Activated CD8-positive, alpha-beta T cell treated with anti-CD3 and anti-CD28 coated beads, Interleukin-2, amount 10 ng/mL, durations not matched to agents 7 days and 5 days (primary cell): ENCODE data around the gene SPRR2D. TPM values are rescaled to one million over a fixed set of nuclear protein-coding genes. Genes with fewer than 3 reads are reported as not detected.

Experiments used
- ATAC-seq: fragments of 150-1000 bp; cut with Tn5 transposase; one replicate; pipeline ENCODE4 v1.10.0; 2021; ENCODE audit warnings: moderate library complexity
- CTCF ChIA-PET: fragments of 350-600 bp; sonication (Branson Sonifier 250); formaldehyde crosslinking; loops from one replicate; lab custom pipeline; 2021; ENCODE audit warnings: antibody characterized with exemption; lab: Charles Lee
- POLR2A ChIA-PET: fragments of 350-600 bp; sonication (Branson Sonifier 250); formaldehyde crosslinking; loops from one replicate; lab custom pipeline; 2021; ENCODE audit warnings: antibody characterized with exemption; lab: Charles Lee
- DNase-seq: peaks from one replicate; pipeline ENCODE4 v3.0.0-alpha.2; 2020
- H3K27ac Mint-ChIP-seq: one replicate; pipeline ENCODE4 v1.8.0; 2021; ENCODE audit warnings: mild to moderate bottlenecking, mixed read lengths
- H3K27me3 Mint-ChIP-seq: one replicate; pipeline ENCODE4 v1.8.0; 2021; ENCODE audit warnings: low read depth, mixed read lengths
- H3K36me3 Mint-ChIP-seq: one replicate; pipeline ENCODE4 v1.8.0; 2021; ENCODE audit warnings: low read depth, mixed read lengths
- H3K4me1 Mint-ChIP-seq: one replicate; pipeline ENCODE4 v1.8.0; 2021; ENCODE audit warnings: low read depth, mixed read lengths
- H3K4me3 Mint-ChIP-seq: one replicate; pipeline ENCODE4 v1.8.0; 2021; ENCODE audit warnings: mild to moderate bottlenecking, mixed read lengths
- H3K9me3 Mint-ChIP-seq: one replicate; pipeline ENCODE4 v1.8.0; 2022; ENCODE audit warnings: mixed read lengths; ENCODE audit not compliant: insufficient read depth
- total RNA-seq, 2 experiments: library from RNA; stranded (reverse); gene quantifications; one replicate each; pipeline ENCODE4 v1.2.3, GENCODE V29; 2021

SPRR2D gene
- total RNA-seq, 2 experiments from 2014 or later = not detected

DNA sequence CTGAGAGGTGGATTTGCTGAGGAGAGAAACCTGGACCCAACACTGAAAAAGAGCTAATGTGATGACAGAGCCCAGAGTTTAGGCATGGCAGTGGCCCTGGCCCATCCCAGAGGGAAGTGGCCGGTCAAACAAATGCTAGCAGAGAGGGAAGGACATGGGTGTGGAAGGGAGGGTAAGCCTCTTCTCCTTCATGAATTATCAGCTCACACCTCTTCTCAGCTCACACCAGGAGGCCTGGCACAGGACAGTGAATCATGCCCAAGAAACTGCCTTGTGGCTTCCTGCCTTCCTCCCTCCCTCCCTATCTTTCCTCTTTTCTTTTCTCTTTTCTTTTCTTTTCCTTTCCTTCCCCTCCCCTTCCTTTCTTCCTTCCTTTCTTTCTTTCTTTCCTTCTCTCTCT is 40.6 kb downstream of the SPRR2D start:
- no peak overlapping the region for H3K4me3 Mint-ChIP-seq
- no peak for DNase-seq
- peaks cover 7% of the 10 kb centered on the region for H3K27me3 Mint-ChIP-seq
- ATAC-seq = no peak
- H3K36me3 Mint-ChIP-seq = no peaks in the 10 kb centered on the region
- ChIA-PET POLR2A (no interaction called here), CTCF (no interaction called here)
- no peaks in the 10 kb centered on the region for H3K4me1 Mint-ChIP-seq
- no peaks in the 10 kb centered on the region for H3K9me3 Mint-ChIP-seq
- H3K27ac Mint-ChIP-seq = no peak overlapping the region

- CTCF ChIA-PET = no interaction called here
- Mint-ChIP-seq H3K9me3 (no peaks in the 10 kb centered on the region), H3K36me3 (no peaks in the 10 kb centered on the region), H3K4me1 (no peaks in the 10 kb centered on the region), H3K4me3 (no peak overlapping the region), H3K27ac (no peak overlapping the region), H3K27me3 (peaks cover 7% of the 10 kb centered on the region)
- DNase-seq (no peak), ATAC-seq (no peak)
- POLR2A ChIA-PET = no interaction called here
Measured at GRCh38 chr1:152999818-153000217, 41.1 kb downstream of the SPRR2D start.

DNA sequence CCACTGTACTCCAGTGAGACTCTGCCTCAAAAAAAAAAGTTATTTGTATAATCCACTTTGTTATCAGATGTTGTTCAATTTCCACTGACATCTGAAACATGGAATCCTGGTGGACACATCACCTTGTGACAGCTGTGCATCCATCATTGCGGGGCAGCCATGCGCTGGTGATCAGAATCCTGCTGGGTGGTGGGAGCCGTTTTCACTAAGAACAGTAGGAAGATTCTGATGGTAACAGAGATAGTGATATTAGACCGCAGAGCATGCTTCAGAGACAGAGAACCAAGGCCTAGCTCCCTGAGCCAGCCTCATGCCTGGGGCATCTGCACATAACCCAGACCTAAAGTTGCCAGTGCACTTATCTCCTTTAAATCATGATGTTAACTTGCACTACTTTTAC is 42.4 kb downstream of the SPRR2D start:
- DNase-seq (no peak), ATAC-seq (no peak)
- Mint-ChIP-seq H3K4me3 (no peak overlapping the region), H3K4me1 (no peaks in the 10 kb centered on the region), H3K9me3 (no peaks in the 10 kb centered on the region), H3K27me3 (peaks cover 7% of the 10 kb centered on the region), H3K27ac (no peak overlapping the region), H3K36me3 (no peaks in the 10 kb centered on the region)
- CTCF ChIA-PET = no interaction called here
- POLR2A ChIA-PET = no interaction called here

DNA sequence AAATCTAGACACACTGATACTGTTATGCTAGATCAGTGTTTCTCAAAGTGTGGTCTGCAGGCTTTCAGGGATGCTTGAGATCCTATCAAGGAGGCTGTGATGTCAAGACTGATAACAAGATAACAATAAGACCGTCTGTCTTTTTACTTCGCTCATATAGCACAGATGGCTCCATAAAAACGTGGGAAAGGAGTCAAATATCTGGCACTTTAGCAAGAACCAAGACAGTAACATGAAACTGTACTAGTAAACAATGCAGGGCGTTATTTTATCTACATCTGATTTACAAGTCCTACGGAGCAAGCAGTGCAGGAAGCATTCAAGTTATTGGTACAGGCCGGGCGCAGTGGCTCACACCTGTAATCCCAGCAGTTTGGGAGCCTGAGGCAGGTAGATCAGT is 43.0 kb downstream of the SPRR2D start:
- H3K4me1 Mint-ChIP-seq = no peaks in the 10 kb centered on the region
- no peaks in the 10 kb centered on the region for H3K36me3 Mint-ChIP-seq
- CTCF ChIA-PET = no interaction called here
- POLR2A ChIA-PET = no interaction called here
- DNase-seq = no peak
- H3K27ac Mint-ChIP-seq = no peak overlapping the region
- H3K4me3 Mint-ChIP-seq = no peak overlapping the region
- H3K9me3 Mint-ChIP-seq = no peaks in the 10 kb centered on the region
- no peak for ATAC-seq
- peaks cover 10% of the 10 kb centered on the region for H3K27me3 Mint-ChIP-seq

GRCh38 chr1:152996633-152997400 is 44.1 kb downstream of the SPRR2D start:
- Mint-ChIP-seq H3K9me3 (no peaks in the 10 kb centered on the region), H3K4me3 (no peak overlapping the region), H3K4me1 (no peaks in the 10 kb centered on the region), H3K27ac (no peak overlapping the region), H3K36me3 (no peaks in the 10 kb centered on the region), H3K27me3 (peaks cover 10% of the 10 kb centered on the region)
- CTCF ChIA-PET = no interaction called here
- no peak for ATAC-seq
- POLR2A ChIA-PET = no interaction called here
- DNase-seq = no peak

GRCh38 chr1:152995842-152996241 is 45.1 kb downstream of the SPRR2D start:
- no peak for DNase-seq
- POLR2A ChIA-PET = no interaction called here
- no peak overlapping the region for H3K27ac Mint-ChIP-seq
- CTCF ChIA-PET = no interaction called here
- H3K9me3 Mint-ChIP-seq = no peaks in the 10 kb centered on the region
- H3K36me3 Mint-ChIP-seq = no peaks in the 10 kb centered on the region
- H3K4me3 Mint-ChIP-seq = no peak overlapping the region
- H3K27me3 Mint-ChIP-seq = peaks cover 10% of the 10 kb centered on the region
- ATAC-seq = no peak
- H3K4me1 Mint-ChIP-seq = no peaks in the 10 kb centered on the region

GRCh38 chr1:152993186-152993585 is 47.7 kb downstream of the SPRR2D start:
- DNase-seq (no peak), ATAC-seq (no peak)
- Mint-ChIP-seq H3K36me3 (no peaks in the 10 kb centered on the region), H3K27ac (no peak overlapping the region), H3K9me3 (no peaks in the 10 kb centered on the region), H3K4me3 (no peak overlapping the region), H3K4me1 (no peaks in the 10 kb centered on the region), H3K27me3 (peaks cover 9% of the 10 kb centered on the region)
- ChIA-PET POLR2A (no interaction called here), CTCF (no interaction called here)

Other genes with a start within 250 kb of the SPRR2D start
- gene LCE1D, start 244.4 kb downstream of the SPRR2D start, total RNA-seq = not detected
- gene LCE1C, start 234.5 kb downstream of the SPRR2D start, total RNA-seq = not detected
- not detected for gene LCE1B, start 229.1 kb downstream of the SPRR2D start, total RNA-seq
- gene LCE1A, start 213.6 kb downstream of the SPRR2D start, total RNA-seq = not detected
- not detected for gene LCE6A, start 198.3 kb downstream of the SPRR2D start, total RNA-seq
- not detected for gene LCE7A, start 181.1 kb downstream of the SPRR2D start, total RNA-seq
- not detected for gene SMCP, start 162.8 kb downstream of the SPRR2D start, total RNA-seq
- gene IVL, start 132.6 kb downstream of the SPRR2D start, total RNA-seq = not detected
- gene SPRR5, start 93.9 kb downstream of the SPRR2D start, total RNA-seq = not detected
- not detected for gene SPRR4, start 70.5 kb downstream of the SPRR2D start, total RNA-seq
- gene SPRR1A, start 57.0 kb downstream of the SPRR2D start, total RNA-seq = not detected
- not detected for gene SPRR3, start 39.4 kb downstream of the SPRR2D start, total RNA-seq
- not detected for gene SPRR1B, start 9.9 kb downstream of the SPRR2D start, total RNA-seq
- gene SPRR2A, start 16.4 kb upstream of the SPRR2D start, total RNA-seq = not detected
- not detected for gene SPRR2B, start 30.5 kb upstream of the SPRR2D start, total RNA-seq
- gene SPRR2E, start 53.4 kb upstream of the SPRR2D start, total RNA-seq = not detected
- gene SPRR2F, start 72.4 kb upstream of the SPRR2D start, total RNA-seq = not detected
- not detected for gene SPRR2G, start 109.8 kb upstream of the SPRR2D start, total RNA-seq
- not detected for gene LELP1, start 162.3 kb upstream of the SPRR2D start, total RNA-seq
- not detected for gene PRR9, start 176.5 kb upstream of the SPRR2D start, total RNA-seq
- gene LORICRIN, start 218.6 kb upstream of the SPRR2D start, total RNA-seq = not detected